GM08714 (cell line): ENCODE results near the gene PRDM16.

Experiments
- H3K4me3 ChIP-seq: fragments of 200-500 bp; sonication (Bioruptor generic); 2 replicates; pipeline ENCODE4 v1.5.1; 2014; ENCODE audit warnings: mild to moderate bottlenecking, low read length, inconsistent platforms
- ZNF274 ChIP-seq: IDR thresholded peaks from 2 replicates; pipeline ENCODE4 v1.6.1; 2012; ENCODE audit warnings: mild to moderate bottlenecking, low read depth, low read length

PRDM16 gene

GRCh38 chr1:3101124-3101939 lies 32.3 kb downstream of the PRDM16 start:
- TF ChIP-seq ZNF274: no peak
- H3K4me3 ChIP-seq: no peak overlapping the region

- no peak for TF ChIP-seq ZNF274
- H3K4me3 ChIP-seq: no peak overlapping the region
Measured at GRCh38 chr1:3102641-3103040, 33.6 kb downstream of the PRDM16 start.

GRCh38 chr1:3103967-3104677 lies 35.1 kb downstream of the PRDM16 start:
- no peak for TF ChIP-seq ZNF274
- no peak overlapping the region for H3K4me3 ChIP-seq

- no peak for TF ChIP-seq ZNF274
- H3K4me3 ChIP-seq: no peak overlapping the region
Measured at GRCh38 chr1:3105167-3105863, 36.3 kb downstream of the PRDM16 start.

DNA sequence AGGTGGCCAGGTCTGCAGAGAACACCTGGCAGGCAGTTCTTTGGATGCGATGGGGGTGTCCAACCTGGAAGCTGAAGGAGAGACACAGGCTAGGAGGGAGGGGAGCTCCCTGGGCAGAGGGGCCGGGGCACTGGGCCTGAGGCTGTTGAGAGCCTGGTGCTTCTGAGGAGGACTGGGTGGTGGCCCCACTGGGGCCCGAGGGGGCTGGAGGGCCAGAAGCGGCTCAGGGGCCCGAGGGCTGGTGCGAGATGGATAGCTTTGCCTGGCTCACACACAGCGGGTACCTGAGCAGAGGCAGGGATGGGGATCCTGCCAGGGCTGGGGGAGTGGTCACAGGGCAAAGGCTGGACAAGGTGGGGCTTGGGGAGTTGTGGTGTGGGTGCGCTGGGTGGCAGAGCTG lies 37.2 kb downstream of the PRDM16 start:
- no peak for TF ChIP-seq ZNF274
- H3K4me3 ChIP-seq: no peak overlapping the region

GRCh38 chr1:3107201-3107600 lies 38.2 kb downstream of the PRDM16 start:
- H3K4me3 ChIP-seq: no peak overlapping the region
- no peak for TF ChIP-seq ZNF274

GRCh38 chr1:3109355-3109754 lies 40.4 kb downstream of the PRDM16 start:
- no peak overlapping the region for H3K4me3 ChIP-seq
- no peak for TF ChIP-seq ZNF274

DNA sequence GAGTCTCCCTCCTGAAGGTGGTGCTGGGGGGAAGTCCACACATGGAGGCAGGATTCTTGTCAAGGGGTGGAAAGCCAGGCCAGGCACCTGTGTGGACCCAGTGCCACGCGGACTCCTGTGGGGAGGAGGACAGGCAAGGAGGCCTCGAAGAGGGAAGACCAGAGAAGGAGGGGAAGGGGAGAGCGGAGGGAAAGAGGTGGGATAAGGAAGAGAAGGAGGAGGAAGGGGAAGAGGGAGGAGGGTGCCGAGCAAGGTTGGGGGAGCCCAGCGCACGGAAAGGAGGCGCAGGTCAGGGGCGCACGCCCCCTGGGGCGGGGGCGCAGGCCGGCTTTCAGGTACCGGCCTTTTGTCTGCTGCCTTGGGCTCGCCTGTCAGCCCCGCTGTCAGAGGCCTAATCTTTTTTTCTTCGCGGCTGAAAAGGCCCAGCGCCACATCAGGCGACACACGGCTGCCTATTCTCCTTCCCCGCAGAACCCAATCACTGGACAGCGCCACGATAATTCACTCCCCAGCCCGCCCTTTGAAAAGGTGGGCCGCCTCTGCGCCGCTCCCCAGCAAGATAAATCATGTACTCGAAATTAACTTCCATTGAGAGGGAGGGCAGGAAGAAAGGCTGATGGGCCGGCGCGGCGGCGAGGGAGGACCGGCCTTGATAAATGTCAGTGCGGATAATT lies 42.5 kb downstream of the PRDM16 start:
- no peak for TF ChIP-seq ZNF274
- H3K4me3 ChIP-seq: no peak overlapping the region

- H3K4me3 ChIP-seq: no peak overlapping the region
- TF ChIP-seq ZNF274: no peak
Measured at GRCh38 chr1:3112526-3112925, 43.5 kb downstream of the PRDM16 start.

DNA sequence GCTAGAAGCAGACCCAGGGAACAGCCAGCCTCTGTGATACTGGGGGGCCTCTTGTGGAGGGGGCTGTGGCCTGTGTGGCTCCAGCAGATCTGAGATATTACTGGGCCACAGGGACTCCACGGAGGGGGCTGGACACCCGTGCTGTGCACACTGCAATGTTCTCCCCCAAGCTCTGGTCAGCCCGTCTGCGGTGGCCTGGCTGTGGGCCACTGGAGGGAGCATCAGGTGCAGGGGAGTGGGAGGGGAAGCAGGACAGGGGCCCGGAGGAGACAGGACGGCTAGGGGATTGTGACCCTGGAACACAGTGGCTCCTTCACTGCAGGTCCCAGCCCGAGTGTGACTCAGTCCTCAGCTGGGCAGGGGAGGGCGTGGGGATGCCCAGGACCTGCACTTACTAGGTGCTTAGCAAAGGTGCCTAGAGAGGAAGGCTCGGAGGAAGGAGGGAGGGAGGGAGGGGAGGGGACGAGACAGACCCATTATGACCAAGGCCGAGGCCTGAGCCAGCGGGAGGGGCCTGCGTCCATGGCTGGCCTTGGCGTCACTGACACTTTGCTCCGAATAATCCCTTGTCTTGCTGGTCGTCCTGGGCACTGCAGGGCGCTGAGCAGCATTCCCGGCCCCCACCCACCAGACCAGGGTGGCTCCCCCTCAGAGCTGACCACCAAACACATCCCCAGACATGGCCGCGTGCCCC lies 44.2 kb downstream of the PRDM16 start:
- TF ChIP-seq ZNF274: no peak

GRCh38 chr1:3113741-3114056 lies 44.7 kb downstream of the PRDM16 start:
- no peak overlapping the region for H3K4me3 ChIP-seq
- no peak for TF ChIP-seq ZNF274

More for the DNA sequence above, 44.2 kb downstream of the PRDM16 start:
- H3K4me3 ChIP-seq: no peak overlapping the region

GRCh38 chr1:3114131-3114744 lies 45.2 kb downstream of the PRDM16 start:
- H3K4me3 ChIP-seq: no peak overlapping the region
- no peak for TF ChIP-seq ZNF274

- H3K4me3 ChIP-seq: no peak overlapping the region
- no peak for TF ChIP-seq ZNF274
Measured at GRCh38 chr1:3114846-3115245, 45.8 kb downstream of the PRDM16 start.
